Measurements from ENCODE around the gene TXNRD3. TPM values are rescaled to one million over a fixed set of nuclear protein-coding genes. Genes with fewer than 3 reads are reported as not detected.

Gene TXNRD3
- polyA plus RNA-seq, 1 of the 3 experiments (the other 2 are of a cell fraction), result 4.7 TPM

DNA sequence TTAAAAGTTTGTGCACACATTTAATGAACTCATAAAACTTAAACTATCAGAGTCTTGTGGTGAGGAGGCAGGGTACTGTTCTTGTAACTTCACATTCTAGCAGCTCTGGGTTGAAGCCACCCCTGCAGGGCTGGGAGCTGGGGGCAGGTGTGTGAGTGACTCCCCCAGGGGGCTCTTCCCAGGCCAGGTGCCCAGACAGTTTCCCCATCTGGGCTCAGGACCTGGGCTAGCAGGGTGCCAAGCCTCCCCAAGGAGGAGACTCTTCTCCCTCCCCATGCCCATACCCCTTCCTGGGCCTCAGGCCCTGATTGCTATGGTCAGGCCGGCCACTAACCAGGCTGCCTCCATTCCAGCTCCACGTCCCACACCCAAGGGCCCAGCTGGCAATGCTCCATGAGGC is 27.1 kb upstream of the TXNRD3 start:
- WGBS (ENCODE audit: low lambda C conversion rate), result no CpG with 5 or more reads among the region's 2 CpGs
- H3K4me1 ChIP-seq (ENCODE audit: control insufficient read depth in 1 of 2, insufficient read depth in 2 of 2, low read depth in 1 of 2, low read length in 1 of 2), result peaks cover 15 to 60% of the 10 kb centered on the region in 2 experiments; a peak in 3 of 4 replicates
- POLR2A ChIA-PET, result no interaction called here
- no peak overlapping the region for H3K4me2 ChIP-seq
- no peak overlapping the region for H3K4me3 ChIP-seq (ENCODE audit: low read depth in 2 of 2, low read length in 1 of 2)
- H3K9me3 ChIP-seq, result no peaks in the 10 kb centered on the region
- H3K9me2 ChIP-seq, result no peaks in the 10 kb centered on the region
- no peaks in the 10 kb centered on the region for H3F3A ChIP-seq (replicated peaks; ENCODE audit: insufficient read depth)
- H3K36me3 ChIP-seq (replicated peaks in 1 of 2; ENCODE audit: control insufficient read depth in 1 of 2, insufficient read depth in 2 of 2, low read length in 1 of 2), result no peaks in the 10 kb centered on the region
- CTCF ChIA-PET, result interaction anchor here (0.7 to 6.9 kb wide), 10 partner anchors 15 to 866 kb away, joined by 3 to 172 read pairs (median 20); partner anchors contain the start of genes CHCHD6, CHST13 and PLXNA1
- no peak overlapping the region for H2AFZ ChIP-seq (ENCODE audit: low read depth)
- no peaks in the 10 kb centered on the region for H3K27me3 ChIP-seq (ENCODE audit: insufficient read depth)
- H4K20me1 ChIP-seq (ENCODE audit: insufficient read depth), result no peaks in the 10 kb centered on the region
- TF ChIP-seq, protein P1, sequence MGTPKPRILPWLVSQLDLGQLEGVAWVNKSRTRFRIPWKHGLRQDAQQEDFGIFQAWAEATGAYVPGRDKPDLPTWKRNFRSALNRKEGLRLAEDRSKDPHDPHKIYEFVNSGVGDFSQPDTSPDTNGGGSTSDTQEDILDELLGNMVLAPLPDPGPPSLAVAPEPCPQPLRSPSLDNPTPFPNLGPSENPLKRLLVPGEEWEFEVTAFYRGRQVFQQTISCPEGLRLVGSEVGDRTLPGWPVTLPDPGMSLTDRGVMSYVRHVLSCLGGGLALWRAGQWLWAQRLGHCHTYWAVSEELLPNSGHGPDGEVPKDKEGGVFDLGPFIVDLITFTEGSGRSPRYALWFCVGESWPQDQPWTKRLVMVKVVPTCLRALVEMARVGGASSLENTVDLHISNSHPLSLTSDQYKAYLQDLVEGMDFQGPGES (IDR thresholded peaks at IDR 0.05; ENCODE audit: low read depth, low read length), result no peak
- TF ChIP-seq FOXM1 (IDR thresholded peaks at IDR 0.05; ENCODE audit: low read depth) (no peak), SIN3A (IDR thresholded peaks at IDR 0.05; ENCODE audit: borderline replicate concordance, low read depth, low read length) (no peak), CHD2 (IDR thresholded peaks at IDR 0.05; ENCODE audit: low read length, partially characterized antibody) (no peak), TEAD4 (IDR thresholded peaks at IDR 0.05; ENCODE audit: borderline replicate concordance, insufficient read depth) (no peak), TCF12 (IDR thresholded peaks at IDR 0.05) (no peak), FOSL2 (IDR thresholded peaks at IDR 0.05; ENCODE audit: borderline replicate concordance, low read depth) (no peak), YY1 (IDR thresholded peaks at IDR 0.05; ENCODE audit: low read depth) (no peak), GATA2 (CRISPR knock-in tag; IDR thresholded peaks at IDR 0.05) (no peak), NFIC (IDR thresholded peaks at IDR 0.05; ENCODE audit: borderline replicate concordance) (no peak), EZH2phosphoT487 (IDR thresholded peaks at IDR 0.05; ENCODE audit: borderline replicate concordance, low read depth) (no peak), JUND (IDR thresholded peaks at IDR 0.05) (no peak), MXI1 (IDR thresholded peaks at IDR 0.05; ENCODE audit: low read depth, low read length) (no peak), RCOR1 (IDR thresholded peaks at IDR 0.05; ENCODE audit: low read length) (no peak)
- TF ChIP-seq, protein P2, sequence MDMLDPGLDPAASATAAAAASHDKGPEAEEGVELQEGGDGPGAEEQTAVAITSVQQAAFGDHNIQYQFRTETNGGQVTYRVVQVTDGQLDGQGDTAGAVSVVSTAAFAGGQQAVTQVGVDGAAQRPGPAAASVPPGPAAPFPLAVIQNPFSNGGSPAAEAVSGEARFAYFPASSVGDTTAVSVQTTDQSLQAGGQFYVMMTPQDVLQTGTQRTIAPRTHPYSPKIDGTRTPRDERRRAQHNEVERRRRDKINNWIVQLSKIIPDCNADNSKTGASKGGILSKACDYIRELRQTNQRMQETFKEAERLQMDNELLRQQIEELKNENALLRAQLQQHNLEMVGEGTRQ (IDR thresholded peaks at IDR 0.05; ENCODE audit: borderline replicate concordance, low read depth, low read length), result no peak
- TF ChIP-seq, protein P3, sequence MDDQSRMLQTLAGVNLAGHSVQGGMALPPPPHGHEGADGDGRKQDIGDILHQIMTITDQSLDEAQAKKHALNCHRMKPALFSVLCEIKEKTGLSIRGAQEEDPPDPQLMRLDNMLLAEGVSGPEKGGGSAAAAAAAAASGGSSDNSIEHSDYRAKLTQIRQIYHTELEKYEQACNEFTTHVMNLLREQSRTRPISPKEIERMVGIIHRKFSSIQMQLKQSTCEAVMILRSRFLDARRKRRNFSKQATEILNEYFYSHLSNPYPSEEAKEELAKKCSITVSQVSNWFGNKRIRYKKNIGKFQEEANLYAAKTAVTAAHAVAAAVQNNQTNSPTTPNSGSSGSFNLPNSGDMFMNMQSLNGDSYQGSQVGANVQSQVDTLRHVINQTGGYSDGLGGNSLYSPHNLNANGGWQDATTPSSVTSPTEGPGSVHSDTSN (IDR thresholded peaks at IDR 0.05), result no peak
- TF ChIP-seq, protein P4, sequence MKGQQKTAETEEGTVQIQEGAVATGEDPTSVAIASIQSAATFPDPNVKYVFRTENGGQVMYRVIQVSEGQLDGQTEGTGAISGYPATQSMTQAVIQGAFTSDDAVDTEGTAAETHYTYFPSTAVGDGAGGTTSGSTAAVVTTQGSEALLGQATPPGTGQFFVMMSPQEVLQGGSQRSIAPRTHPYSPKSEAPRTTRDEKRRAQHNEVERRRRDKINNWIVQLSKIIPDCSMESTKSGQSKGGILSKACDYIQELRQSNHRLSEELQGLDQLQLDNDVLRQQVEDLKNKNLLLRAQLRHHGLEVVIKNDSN (IDR thresholded peaks at IDR 0.05; ENCODE audit: borderline replicate concordance, low read depth), result no peak
- peak overlapping the region in 1 of 2 experiments; percentile 91; a peak in 1 of 4 replicates for H3K27ac ChIP-seq (ENCODE audit: low read depth in 2 of 2, low read length in 1 of 2)
- no peaks in the 10 kb centered on the region for H3K79me2 ChIP-seq (ENCODE audit: insufficient read depth)
- DNase-seq, result no peak
- no peak overlapping the region for H3K9ac ChIP-seq
